Natural killer cell treated with Interleukin-12 subunit alpha and Interleukin-12 subunit beta and Interleukin-15 and Interleukin-18, amount 100 ng/mL, for 72 hours (primary cell): ENCODE results near the gene ATG7. TPM values are rescaled to one million over a fixed set of nuclear protein-coding genes. Genes with fewer than 3 reads are reported as not detected.

Experiments used
- ATAC-seq, 2 donors: fragments of 150-1000 bp; cut with Tn5 transposase in 1 of 2; sonication (Bioruptor Pico), chemical (Tn5 transposase) in 1 of 2; 2 replicates each; pipeline ENCODE4 v1.10.0; 2021
- DNase-seq: peaks from one replicate; pipeline ENCODE4 v3.0.0; 2022; ENCODE audit warnings: low spot score
- H3K27ac Mint-ChIP-seq, 2 donors: 1 replicate in 1 of 2; 2 replicates in 1 of 2; pipeline ENCODE4 v1.8.0; 2022; ENCODE audit warnings: mixed read lengths in 2 of 2, mild to moderate bottlenecking in 1 of 2, moderate library complexity in 1 of 2
- H3K27me3 Mint-ChIP-seq, 2 donors: 1 replicate in 1 of 2; 2 replicates in 1 of 2; pipeline ENCODE4 v1.8.0; 2022; ENCODE audit warnings: mixed read lengths in 2 of 2
- H3K36me3 Mint-ChIP-seq: one replicate; pipeline ENCODE4 v1.8.0; 2022; ENCODE audit warnings: mixed read lengths
- H3K4me1 Mint-ChIP-seq, 2 donors: 1 replicate in 1 of 2; 2 replicates in 1 of 2; pipeline ENCODE4 v1.8.0; 2022; ENCODE audit warnings: low read depth in 2 of 2, mixed read lengths in 2 of 2, mild to moderate bottlenecking in 1 of 2
- H3K4me3 Mint-ChIP-seq: one replicate; pipeline ENCODE4 v1.8.0; 2022; ENCODE audit warnings: mixed read lengths
- H3K9me3 Mint-ChIP-seq: 2 replicates; pipeline ENCODE4 v1.8.0; 2022; ENCODE audit warnings: mixed read lengths
- total RNA-seq, 2 donors: library from RNA; stranded (reverse); gene quantifications; one replicate each; pipeline ENCODE4 v1.2.3, GENCODE V29; 2022

Gene ATG7
- total RNA-seq, 2 donors from 2014 or later = 45.0 to 79.9 TPM

DNA sequence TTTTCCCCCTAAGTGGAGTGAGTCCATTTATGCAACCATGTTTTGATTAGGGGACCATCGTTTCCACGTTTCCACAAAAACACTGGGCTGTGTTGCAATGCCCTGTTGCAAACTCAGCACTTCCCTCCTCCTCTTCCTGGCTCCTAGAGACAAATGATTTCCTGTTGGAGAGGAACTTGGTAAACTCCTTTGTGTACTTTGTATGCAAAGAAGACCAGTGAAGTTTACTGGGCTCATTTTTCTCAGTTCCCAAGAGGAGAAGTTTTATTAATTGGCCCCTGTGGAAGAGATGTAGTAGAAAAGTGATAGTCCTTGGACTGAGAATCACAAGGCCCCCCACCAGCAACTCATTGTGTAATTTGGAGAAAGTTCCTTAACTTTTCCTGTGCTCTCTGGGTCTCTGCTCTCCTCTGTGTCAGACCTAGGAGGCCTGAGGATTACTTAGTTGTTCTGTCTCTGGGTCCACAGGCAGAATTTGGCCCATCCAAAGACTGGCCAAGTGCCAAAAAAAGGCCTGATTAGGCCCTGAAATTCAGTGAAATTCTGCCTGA is 95.0 kb downstream of the ATG7 start:
- H3K27ac Mint-ChIP-seq = no peak overlapping the region
- no peak for DNase-seq
- ATAC-seq = no peak
- no peaks in the 10 kb centered on the region for H3K9me3 Mint-ChIP-seq
- no peaks in the 10 kb centered on the region for H3K4me1 Mint-ChIP-seq
- no peak overlapping the region for H3K4me3 Mint-ChIP-seq
- peaks cover 22% of the 10 kb centered on the region for H3K36me3 Mint-ChIP-seq
- no peaks in the 10 kb centered on the region for H3K27me3 Mint-ChIP-seq

DNA sequence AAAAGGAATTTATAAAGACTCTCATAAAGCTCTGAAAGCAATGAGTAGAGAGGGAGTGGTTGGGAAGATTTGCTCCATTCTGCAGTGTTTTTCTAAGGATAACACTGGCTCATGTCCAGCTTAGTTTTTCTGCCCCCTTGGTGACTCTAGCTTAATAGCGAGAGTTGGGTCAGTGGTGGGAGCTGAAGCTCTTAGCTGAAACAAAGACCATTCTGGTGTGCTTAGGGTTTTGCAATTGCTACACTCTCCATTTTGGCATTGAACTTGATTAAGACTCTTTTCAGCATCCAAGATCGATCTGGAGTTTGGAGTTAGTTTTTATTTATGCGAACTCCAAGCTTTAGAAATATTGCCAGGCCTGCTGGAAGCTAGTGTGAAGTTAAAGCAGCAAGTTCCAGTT is 98.0 kb downstream of the ATG7 start:
- Mint-ChIP-seq H3K36me3 (peaks cover 6% of the 10 kb centered on the region), H3K27me3 (no peaks in the 10 kb centered on the region), H3K4me3 (no peak overlapping the region), H3K27ac (no peak overlapping the region), H3K4me1 (no peaks in the 10 kb centered on the region), H3K9me3 (no peaks in the 10 kb centered on the region)
- DNase-seq (no peak), ATAC-seq (no peak)

DNA sequence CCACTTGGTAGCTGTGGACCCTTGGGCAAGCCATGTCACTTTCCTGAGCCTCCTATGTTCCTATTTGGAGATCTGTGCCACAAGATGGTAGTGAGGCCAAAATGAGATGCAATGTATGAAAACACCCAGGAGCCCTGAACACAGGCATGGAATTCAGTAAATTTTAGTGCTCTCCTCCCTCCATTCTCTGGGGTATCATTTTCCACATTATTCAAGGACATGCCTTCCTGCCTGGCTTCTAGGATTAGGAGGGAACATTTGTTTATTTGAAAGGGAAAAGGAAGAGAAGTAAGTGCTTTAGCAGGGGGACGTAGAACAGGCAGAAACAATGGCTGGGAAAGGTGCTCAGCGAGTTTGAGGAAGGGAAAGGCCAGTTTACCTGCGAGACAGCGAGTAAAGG is 98.8 kb downstream of the ATG7 start:
- DNase-seq = no peak
- Mint-ChIP-seq H3K36me3 (peaks cover 6% of the 10 kb centered on the region), H3K4me1 (no peaks in the 10 kb centered on the region), H3K27me3 (no peaks in the 10 kb centered on the region), H3K4me3 (no peak overlapping the region), H3K9me3 (no peaks in the 10 kb centered on the region), H3K27ac (no peak overlapping the region)
- ATAC-seq = no peak

DNA sequence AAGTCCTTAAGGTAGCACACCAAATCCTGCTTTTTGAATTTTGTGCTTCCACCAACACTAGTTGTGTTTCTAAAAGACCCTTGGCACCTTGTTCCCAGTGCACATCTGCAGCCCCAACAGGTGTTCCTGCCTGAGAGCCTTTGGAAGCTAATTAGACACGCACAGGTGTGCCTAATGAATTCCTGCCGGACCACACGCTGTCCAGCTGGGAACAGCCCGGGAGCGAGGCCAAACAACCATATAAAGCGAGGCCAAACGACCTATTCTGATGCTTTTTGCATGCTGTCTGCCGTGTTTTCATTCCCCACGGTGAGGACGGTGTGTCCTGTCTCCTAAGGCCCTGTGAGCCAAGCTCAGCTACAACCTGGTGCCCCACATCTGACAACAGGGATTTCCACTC is 99.5 kb downstream of the ATG7 start:
- Mint-ChIP-seq H3K27ac (no peak overlapping the region), H3K9me3 (no peaks in the 10 kb centered on the region), H3K4me1 (no peaks in the 10 kb centered on the region), H3K27me3 (no peaks in the 10 kb centered on the region), H3K36me3 (peaks cover under 1% of the 10 kb centered on the region), H3K4me3 (no peak overlapping the region)
- ATAC-seq (no peak), DNase-seq (no peak)

DNA sequence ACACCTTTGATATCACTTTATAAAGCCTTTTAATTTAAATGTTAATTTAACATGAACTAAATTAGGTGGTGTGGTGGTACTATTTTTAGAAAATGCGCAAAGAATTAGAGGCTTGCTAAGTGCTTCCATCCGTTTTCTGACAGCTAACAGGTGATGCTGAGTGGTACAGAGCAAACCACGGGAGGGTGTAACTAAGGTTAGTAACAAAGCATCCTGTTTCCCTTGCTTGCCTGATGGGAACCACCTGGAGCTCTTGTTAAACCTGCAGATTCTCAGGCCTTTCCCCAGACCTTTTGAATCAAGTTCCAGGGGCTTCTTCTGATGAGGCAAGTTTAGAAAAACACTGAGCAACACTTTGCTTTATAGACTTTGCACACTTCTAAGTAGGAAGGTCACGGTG is 101.0 kb downstream of the ATG7 start:
- Mint-ChIP-seq H3K27ac (no peak overlapping the region), H3K4me3 (no peak overlapping the region), H3K27me3 (no peaks in the 10 kb centered on the region), H3K9me3 (no peaks in the 10 kb centered on the region), H3K36me3 (no peaks in the 10 kb centered on the region), H3K4me1 (no peaks in the 10 kb centered on the region)
- DNase-seq = no peak
- ATAC-seq = no peak

DNA sequence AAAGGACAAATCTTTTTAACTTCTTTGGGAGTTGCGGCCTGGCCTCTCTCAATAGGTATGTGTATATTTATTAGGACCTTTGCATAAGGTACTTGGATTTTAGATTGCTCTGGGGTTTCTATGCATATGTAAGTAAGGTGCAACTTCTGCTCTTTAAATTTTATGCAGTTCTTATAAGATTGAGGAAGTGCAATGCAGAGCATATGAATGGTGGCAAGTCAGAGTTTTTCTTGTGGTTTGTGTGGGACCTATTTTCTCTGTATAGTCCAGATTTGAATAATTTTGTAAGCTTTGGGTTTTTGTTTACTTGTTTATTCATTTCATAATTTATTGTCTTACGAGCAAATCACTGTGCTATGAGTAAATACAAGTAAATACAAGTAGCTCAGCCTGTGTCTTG is 101.5 kb downstream of the ATG7 start:
- Mint-ChIP-seq H3K9me3 (no peaks in the 10 kb centered on the region), H3K36me3 (no peaks in the 10 kb centered on the region), H3K27ac (no peak overlapping the region), H3K4me1 (no peaks in the 10 kb centered on the region), H3K27me3 (no peaks in the 10 kb centered on the region), H3K4me3 (no peak overlapping the region)
- no peak for DNase-seq
- ATAC-seq = no peak

DNA sequence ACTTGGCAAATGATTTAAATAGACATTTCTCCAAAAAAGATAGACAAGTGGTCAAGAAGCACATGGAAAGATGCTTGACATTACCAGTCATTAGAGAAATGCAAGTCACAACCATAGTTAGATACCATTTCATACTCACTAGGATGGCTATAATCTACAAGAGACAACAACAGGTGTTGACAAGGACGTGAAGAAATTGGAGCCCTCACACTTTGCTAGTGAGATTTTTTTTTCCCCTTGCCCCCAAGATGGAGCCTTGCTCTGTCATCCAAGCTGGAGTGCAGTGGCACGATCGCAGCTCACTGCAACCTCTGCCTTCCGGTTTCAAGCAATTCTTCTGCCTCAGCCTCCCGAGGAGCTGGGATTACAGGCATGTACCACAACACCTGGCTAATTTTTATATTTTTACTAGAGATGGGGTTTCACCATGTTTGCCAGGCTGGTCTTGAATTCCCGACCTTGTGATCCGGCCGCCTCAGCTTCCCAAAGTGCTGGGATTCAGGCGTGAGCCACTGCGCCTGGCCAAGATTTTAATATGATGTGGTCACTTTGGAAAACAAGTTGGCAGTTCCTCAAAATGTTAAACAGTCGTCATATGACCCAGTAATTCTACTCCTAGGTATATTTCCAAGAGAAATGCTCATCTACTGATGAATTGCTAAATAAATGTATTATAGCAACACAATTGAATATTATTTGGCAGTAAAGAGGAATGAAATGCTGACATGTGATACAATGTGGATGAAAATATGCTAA is 103.3 kb downstream of the ATG7 start:
- no peak overlapping the region for H3K4me3 Mint-ChIP-seq

DNA sequence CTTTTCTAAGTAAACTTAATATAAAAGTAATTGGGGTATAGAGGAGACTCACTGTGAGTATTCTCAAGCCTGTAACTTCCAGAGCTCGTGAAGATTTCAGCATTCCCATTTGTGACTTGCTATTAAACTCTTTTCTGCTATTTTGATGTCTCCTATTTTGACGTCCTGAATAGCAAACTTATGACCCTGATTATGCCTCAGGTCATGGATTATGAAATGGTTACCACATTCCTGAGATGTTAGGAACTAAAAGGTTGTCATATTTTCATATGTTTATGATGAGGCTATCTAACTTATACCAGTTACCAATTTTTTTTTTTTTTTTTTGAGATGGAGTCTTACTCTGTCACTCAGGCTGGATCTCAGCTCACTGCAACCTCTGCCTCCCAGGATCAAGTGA is 105.5 kb downstream of the ATG7 start:
- ATAC-seq = no peak
- no peaks in the 10 kb centered on the region for H3K4me1 Mint-ChIP-seq
- DNase-seq = no peak
- no peak overlapping the region for H3K4me3 Mint-ChIP-seq
- H3K27me3 Mint-ChIP-seq = no peaks in the 10 kb centered on the region
- H3K9me3 Mint-ChIP-seq = no peaks in the 10 kb centered on the region
- H3K27ac Mint-ChIP-seq = no peak overlapping the region
- peaks cover under 1% of the 10 kb centered on the region for H3K36me3 Mint-ChIP-seq

More for the DNA sequence above, 103.3 kb downstream of the ATG7 start:
- DNase-seq (no peak), ATAC-seq (no peak)
- Mint-ChIP-seq H3K36me3 (no peaks in the 10 kb centered on the region), H3K9me3 (no peaks in the 10 kb centered on the region), H3K27me3 (no peaks in the 10 kb centered on the region), H3K4me1 (no peaks in the 10 kb centered on the region), H3K27ac (no peak overlapping the region)

DNA sequence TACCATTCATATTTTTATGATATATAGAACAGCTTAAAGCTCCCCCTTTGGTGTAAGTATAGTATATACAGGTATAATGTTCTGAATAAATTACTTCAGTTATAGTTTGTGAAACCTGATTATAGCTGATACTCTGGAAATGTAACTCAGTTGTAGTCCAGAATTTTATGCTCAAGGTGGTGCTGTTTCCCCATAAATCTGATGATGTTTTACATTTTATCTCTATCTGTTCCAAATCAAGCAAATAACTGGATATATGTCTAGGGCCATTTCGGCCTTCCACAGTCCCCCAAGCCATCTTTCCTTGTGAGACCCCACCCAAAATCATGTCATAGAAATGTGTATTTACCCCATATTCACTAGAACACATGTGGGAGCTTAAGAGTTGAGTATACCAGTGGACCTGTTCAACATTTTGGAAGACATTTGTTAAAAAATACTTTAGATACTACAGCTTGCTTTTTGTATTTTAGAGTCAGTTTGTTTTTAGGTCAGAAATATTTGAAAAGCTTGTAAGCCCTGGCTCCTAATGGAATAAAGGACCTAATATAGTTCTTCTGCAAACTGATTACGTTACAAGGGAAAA is 107.1 kb downstream of the ATG7 start:
- Mint-ChIP-seq H3K9me3 (no peaks in the 10 kb centered on the region), H3K27me3 (no peaks in the 10 kb centered on the region), H3K27ac (no peak overlapping the region), H3K36me3 (peaks cover 5% of the 10 kb centered on the region), H3K4me3 (no peak overlapping the region), H3K4me1 (no peaks in the 10 kb centered on the region)
- no peak for DNase-seq
- no peak for ATAC-seq

DNA sequence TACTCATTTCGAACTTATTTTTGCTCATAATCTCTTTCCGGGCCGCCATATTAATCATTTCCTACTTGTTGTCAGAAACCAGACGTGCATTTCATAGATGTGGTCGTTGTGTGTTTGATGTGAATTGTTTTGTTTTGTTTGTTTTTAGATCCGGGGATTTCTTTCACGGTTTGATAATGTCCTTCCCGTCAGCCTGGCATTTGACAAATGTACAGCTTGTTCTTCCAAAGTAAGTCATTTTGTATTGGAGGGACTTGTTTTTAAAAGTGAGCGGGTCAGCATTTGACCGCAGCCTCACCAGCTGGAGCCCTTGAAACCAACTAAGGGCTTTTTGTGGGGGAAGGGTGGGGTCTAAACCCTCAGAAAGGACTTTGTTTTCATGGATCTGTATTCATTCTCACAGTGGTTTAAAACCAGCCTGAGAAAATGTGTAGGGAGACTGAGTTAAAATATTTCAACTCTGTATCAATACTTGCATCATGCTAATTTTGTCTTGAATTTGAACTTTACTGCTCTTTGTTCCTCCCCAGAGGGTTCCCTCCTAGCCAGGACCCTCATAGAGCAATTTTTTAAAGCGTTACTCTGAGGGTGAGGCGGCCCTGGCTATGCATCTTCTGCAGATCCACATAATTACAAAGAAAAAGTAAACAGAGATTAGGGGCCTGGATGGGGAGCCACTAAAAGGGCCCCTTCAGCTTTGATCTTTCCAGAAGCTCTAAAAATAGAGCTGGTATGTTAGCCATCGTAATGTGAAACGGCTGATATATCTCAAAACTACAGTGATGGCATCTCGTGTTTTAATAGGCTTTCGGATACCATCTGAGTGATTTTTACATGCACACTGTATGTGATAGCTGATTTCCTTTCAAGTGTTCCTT is 107.9 kb downstream of the ATG7 start:
- H3K4me3 Mint-ChIP-seq = no peak overlapping the region
- H3K27ac Mint-ChIP-seq = no peak overlapping the region
- H3K27me3 Mint-ChIP-seq = no peaks in the 10 kb centered on the region
- no peaks in the 10 kb centered on the region for H3K9me3 Mint-ChIP-seq
- no peak for DNase-seq
- H3K36me3 Mint-ChIP-seq = peaks cover 5% of the 10 kb centered on the region
- no peaks in the 10 kb centered on the region for H3K4me1 Mint-ChIP-seq
- no peak for ATAC-seq

DNA sequence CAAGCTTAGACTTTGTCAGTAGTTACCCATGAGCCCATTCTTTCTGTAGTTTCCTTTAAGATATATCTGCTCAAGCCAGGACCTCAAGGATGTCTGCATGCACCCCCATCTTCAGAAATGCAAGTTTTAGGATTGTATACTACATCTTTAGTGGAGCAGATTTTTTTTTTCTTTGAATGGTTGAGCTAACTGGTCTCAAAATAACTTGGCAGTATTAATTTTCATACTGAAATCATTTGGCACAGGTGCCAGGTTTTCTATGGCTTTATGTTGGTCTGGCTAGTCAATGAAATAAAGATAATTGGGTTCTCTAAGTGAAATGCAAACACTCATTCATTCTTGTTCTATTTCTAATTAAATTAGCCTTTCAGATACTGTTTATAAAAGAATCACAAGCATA is 108.9 kb downstream of the ATG7 start:
- Mint-ChIP-seq H3K4me3 (no peak overlapping the region), H3K9me3 (no peaks in the 10 kb centered on the region), H3K27ac (no peak overlapping the region), H3K36me3 (peaks cover 5% of the 10 kb centered on the region), H3K27me3 (no peaks in the 10 kb centered on the region), H3K4me1 (no peaks in the 10 kb centered on the region)
- no peak for DNase-seq
- no peak for ATAC-seq

DNA sequence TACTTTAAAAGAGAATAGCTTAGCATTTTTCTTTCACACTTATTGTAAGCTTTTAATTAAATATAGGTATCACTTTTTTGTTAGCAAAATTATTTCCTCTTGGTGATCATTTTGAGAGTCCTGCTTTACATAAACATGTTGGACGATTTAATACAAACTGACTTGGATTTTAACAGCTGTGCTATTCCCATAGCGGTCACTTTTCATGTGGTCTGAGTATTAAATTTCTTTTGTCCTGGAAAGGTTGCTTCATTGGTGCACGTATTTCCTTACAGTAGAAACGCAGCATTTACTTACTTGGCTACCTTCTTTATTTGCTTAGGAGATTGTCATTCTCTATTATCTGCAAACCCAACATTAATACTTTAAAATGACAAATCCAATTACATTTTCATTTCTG is 109.4 kb downstream of the ATG7 start:
- DNase-seq = no peak
- Mint-ChIP-seq H3K36me3 (peaks cover 5% of the 10 kb centered on the region), H3K4me1 (no peaks in the 10 kb centered on the region), H3K27me3 (no peaks in the 10 kb centered on the region), H3K9me3 (no peaks in the 10 kb centered on the region), H3K4me3 (no peak overlapping the region), H3K27ac (no peak overlapping the region)
- ATAC-seq = no peak

DNA sequence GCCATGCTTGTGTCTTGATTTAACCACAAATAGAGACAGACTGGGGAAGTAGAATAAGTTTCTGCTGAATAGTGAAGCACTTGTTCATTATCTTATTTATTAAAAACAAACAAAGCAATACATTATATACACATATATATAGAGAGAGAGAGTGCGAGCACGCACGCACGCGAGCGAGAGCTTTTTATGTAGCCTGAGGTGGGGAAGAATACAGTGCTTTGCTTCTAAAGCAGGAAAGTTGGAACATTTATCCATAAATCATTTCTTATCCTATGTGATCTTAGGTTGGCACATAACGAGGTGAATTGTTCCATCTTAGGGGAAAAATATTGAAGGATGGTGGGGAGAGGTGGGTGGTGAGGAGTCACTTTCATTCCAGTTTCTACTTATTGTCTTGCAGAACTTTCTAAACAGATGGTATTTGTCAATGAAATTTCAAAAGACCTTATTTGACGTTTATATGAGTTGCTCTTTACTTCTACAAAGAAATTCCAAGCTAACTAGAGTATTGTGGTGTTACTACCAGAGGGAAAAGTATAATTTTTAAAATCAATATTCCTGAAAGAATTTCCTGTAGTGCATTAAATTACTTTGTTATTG is 110.0 kb downstream of the ATG7 start:
- Mint-ChIP-seq H3K4me1 (no peaks in the 10 kb centered on the region), H3K27ac (no peak overlapping the region), H3K27me3 (no peaks in the 10 kb centered on the region), H3K4me3 (no peak overlapping the region), H3K9me3 (no peaks in the 10 kb centered on the region), H3K36me3 (peaks cover 5% of the 10 kb centered on the region)
- ATAC-seq (no peak), DNase-seq (no peak)

DNA sequence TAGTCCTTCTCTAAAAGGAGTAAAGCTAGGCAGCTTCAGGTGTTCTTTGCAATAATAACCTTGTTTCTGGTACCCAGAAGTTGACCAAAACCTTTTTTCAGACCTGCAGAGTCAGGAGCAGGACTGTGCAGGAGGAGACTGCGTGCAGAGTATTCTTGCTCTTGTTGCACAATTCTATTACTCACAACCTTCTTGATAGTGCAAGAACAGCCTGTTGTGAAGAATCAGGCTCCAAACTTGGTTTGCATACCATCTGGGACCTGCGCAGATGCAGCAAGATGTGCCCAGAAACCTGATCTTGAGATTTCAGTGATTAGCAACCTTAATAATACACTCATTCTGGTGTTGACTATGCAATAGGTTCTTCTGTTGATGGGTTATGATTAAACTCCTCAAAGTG is 111.9 kb downstream of the ATG7 start:
- Mint-ChIP-seq H3K27me3 (no peaks in the 10 kb centered on the region), H3K9me3 (no peaks in the 10 kb centered on the region), H3K4me1 (no peaks in the 10 kb centered on the region), H3K27ac (no peak overlapping the region), H3K36me3 (peaks cover 5% of the 10 kb centered on the region), H3K4me3 (no peak overlapping the region)
- ATAC-seq (no peak), DNase-seq (no peak)
